Measurements from ENCODE around the gene PDE3B. TPM values are rescaled to one million over a fixed set of nuclear protein-coding genes. Genes with fewer than 3 reads are reported as not detected.
A peak's percentile ranks its signal among the peaks of the same experiment; 100 is the strongest.

The PDE3B gene
- total RNA-seq, 4 donors from 2014 or later: 13.3 to 23.3 (median 21.5) TPM

DNA sequence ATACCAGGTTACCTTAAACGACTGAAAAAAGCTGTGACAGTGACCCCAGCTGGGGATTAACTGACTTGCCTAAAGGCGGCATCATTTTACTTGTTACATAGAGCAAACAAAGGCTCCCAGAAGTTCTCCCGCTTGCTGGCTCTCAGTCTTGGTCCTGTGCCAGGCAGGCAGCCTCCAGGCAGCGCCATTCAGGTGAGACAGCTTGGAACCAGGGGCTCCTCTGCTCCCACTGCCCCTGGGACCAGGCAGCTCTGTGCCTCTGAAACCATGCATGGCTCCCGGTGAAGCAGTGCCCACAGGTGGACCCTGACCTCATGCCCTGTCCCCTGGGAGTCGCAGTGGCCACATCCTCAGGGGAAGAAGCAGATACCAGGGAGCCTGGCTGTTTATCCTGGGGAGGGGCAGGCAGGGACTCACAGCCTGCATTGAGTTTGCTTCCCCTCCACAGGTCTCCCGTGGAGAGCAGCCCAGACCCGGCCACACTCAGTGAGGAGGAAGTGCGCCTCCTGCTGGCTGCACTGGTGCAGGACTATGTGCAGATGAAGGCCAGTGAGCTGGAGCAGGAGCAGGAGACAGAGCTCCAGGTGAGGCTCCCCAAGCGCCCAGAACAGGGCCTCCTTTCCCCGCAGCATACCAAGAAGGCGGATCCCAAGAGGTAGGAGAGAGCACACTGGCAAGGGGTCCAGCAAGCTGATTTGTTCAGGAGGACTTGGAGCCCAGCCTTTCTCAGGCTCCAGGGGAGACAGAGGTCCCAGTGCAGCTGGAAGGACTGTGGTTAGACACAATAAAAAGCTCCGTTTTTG lies 264.0 kb downstream of the PDE3B start:
- 41% methylated on average over 11 of the region's 13 CpGs for WGBS
- Histone ChIP-seq H3K27ac (replicated peaks in 1 of 4) (no peak overlapping the region), H3K4me3 (no peak overlapping the region), H3K36me3 (no peaks in the 10 kb centered on the region), H3K27me3 (no peaks in the 10 kb centered on the region), H3K9me3 (no peaks in the 10 kb centered on the region), H3K4me1 (peaks cover 7 to 31% (median 22%) of the 10 kb centered on the region in 4 donors)
- TF ChIP-seq POLR2AphosphoS5 (IDR thresholded peaks at IDR 0.05): no peak
- TF ChIP-seq, protein P1, sequence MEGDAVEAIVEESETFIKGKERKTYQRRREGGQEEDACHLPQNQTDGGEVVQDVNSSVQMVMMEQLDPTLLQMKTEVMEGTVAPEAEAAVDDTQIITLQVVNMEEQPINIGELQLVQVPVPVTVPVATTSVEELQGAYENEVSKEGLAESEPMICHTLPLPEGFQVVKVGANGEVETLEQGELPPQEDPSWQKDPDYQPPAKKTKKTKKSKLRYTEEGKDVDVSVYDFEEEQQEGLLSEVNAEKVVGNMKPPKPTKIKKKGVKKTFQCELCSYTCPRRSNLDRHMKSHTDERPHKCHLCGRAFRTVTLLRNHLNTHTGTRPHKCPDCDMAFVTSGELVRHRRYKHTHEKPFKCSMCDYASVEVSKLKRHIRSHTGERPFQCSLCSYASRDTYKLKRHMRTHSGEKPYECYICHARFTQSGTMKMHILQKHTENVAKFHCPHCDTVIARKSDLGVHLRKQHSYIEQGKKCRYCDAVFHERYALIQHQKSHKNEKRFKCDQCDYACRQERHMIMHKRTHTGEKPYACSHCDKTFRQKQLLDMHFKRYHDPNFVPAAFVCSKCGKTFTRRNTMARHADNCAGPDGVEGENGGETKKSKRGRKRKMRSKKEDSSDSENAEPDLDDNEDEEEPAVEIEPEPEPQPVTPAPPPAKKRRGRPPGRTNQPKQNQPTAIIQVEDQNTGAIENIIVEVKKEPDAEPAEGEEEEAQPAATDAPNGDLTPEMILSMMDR (IDR thresholded peaks at IDR 0.05): peak; percentile 60 to 83 (median 63)
- intact Hi-C loops (cut with DNase I): loop anchor here (2.0 to 5.0 kb wide), 4 partner anchors 115 to 370 kb away; no protein-coding TSS in a partner anchor
- DNase-seq (ENCODE audit: extremely low spot score): peak; percentile 94

DNA sequence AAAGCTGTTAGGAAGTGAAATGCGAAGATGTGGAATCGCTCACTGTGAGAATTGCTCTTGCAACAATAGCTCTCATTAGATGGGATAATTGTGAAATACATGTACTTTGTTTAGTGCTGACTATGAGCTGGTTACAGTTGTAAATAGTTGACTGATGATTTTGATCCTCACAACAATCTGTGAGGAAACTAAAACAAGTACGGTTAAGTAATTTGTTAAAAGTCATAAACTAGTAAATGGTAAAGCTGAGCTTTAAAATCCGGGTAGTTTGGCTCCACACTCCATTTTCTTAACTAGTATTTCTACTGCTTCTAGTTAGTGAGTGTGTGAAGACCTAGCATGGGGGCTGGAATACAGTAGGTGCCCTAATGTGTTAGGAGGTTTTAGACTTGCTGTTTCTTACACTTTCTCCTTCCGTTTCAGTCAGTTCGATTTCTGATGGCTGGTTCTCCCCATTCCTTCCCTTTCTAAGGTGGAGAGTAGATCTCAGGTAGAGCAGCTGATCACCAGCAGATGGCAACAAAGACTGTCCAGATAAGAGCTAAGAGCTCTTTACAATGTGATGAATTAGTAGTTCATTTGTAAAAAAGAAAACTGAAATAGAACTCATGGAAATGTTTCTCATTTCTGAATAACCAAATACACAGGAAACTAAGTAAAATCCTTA lies 264.7 kb downstream of the PDE3B start:
- no peaks in the 10 kb centered on the region for H3K36me3 ChIP-seq
- H3K4me1 ChIP-seq: peaks cover 7 to 31% (median 22%) of the 10 kb centered on the region in 4 donors
- DNase-seq (ENCODE audit: extremely low spot score): no peak
- no peak overlapping the region for H3K27ac ChIP-seq (replicated peaks in 1 of 4)
- no peaks in the 10 kb centered on the region for H3K9me3 ChIP-seq
- no peaks in the 10 kb centered on the region for H3K27me3 ChIP-seq
- no peak for TF ChIP-seq POLR2AphosphoS5 (IDR thresholded peaks at IDR 0.05)
- TF ChIP-seq, protein P1 (IDR thresholded peaks at IDR 0.05): peak; percentile 43 to 48 (median 45)
- intact Hi-C loops (cut with DNase I): loop anchor here (5.0 kb wide), 3 partner anchors 116 to 371 kb away; no protein-coding TSS in a partner anchor
- 42% methylated on average over 6 of the region's 6 CpGs for WGBS
- H3K4me3 ChIP-seq: no peak overlapping the region

DNA sequence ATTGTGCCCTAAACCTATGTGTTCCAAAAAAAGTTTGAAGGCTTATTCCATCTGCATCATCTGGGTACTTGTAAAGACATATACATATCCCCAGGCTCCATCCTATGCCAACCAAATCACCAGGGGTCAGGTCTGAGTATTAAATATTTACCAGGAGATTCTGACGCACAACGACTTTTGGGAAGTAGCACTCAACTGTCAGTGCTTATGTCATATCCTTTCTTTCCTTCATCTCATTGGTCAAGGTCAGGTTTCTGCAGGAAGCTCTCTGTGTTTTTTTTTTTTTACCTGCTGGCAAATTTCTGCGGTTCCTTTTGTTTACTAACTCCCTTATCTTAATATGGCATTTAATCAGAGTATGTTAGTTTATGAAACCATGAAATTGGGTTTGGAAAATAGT lies 270.9 kb downstream of the PDE3B start:
- H3K4me1 ChIP-seq: no peaks in the 10 kb centered on the region
- H3K27me3 ChIP-seq: no peaks in the 10 kb centered on the region
- no peak for TF ChIP-seq POLR2A (IDR thresholded peaks at IDR 0.05; ENCODE audit: low read depth)
- no peak for TF ChIP-seq EP300 (IDR thresholded peaks at IDR 0.05)
- no peak overlapping the region for H3K27ac ChIP-seq (replicated peaks in 1 of 4)
- H3K4me3 ChIP-seq: no peak overlapping the region
- intact Hi-C loops (cut with DNase I): no loop called here
- DNase-seq (ENCODE audit: extremely low spot score): peak; percentile 45
- WGBS: 57% methylated on average over 3 of the region's 3 CpGs
- no peaks in the 10 kb centered on the region for H3K36me3 ChIP-seq
- H3K9me3 ChIP-seq: no peaks in the 10 kb centered on the region

DNA sequence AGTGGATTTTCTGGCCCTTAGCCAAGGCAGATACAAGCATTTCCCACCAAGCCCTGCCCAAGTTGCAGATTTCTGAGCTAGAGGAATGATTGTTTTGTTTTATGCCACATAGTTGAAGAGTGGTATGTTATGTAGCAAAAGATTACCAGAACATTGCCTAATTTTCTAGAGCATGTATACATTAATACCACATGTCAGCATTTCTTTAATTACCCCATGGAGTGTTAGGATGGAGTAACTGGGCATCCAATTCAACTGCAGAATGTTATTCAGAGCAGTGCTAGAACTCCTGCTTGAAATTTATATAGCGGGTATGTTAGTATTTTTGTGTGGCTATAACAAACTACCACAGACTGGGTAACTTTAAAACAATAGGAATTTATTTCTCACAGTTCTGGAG lies 272.8 kb downstream of the PDE3B start:
- no peaks in the 10 kb centered on the region for H3K9me3 ChIP-seq
- no peak for TF ChIP-seq POLR2A (IDR thresholded peaks at IDR 0.05; ENCODE audit: low read depth)
- TF ChIP-seq EP300 (IDR thresholded peaks at IDR 0.05): no peak
- TF ChIP-seq, protein P1 (IDR thresholded peaks at IDR 0.05): no peak
- TF ChIP-seq POLR2AphosphoS5 (IDR thresholded peaks at IDR 0.05): no peak
- H3K27ac ChIP-seq (replicated peaks in 1 of 4): no peak overlapping the region
- H3K36me3 ChIP-seq: no peaks in the 10 kb centered on the region
- intact Hi-C loops (cut with DNase I): no loop called here
- WGBS: 94% methylated on average over 1 of the region's 1 CpG
- no peaks in the 10 kb centered on the region for H3K27me3 ChIP-seq
- no peaks in the 10 kb centered on the region for H3K4me1 ChIP-seq
- peak; percentile 37 for DNase-seq (ENCODE audit: extremely low spot score)
- H3K4me3 ChIP-seq: no peak overlapping the region

Small RNA genes lying within 50 kb of the gene (small RNA-seq; reads per million reads assigned to genes)
- gene CALCP: 0 reads per million in 3 donors

Other genes starting within 250 kb of the PDE3B start
- gene COPB1, start 144.0 kb upstream of the PDE3B start, total RNA-seq: 10 to 100 TPM; 64.1 to 85.2 (median 80.5) TPM
- gene PSMA1, start 123.4 kb upstream of the PDE3B start, total RNA-seq: 100 to 1,000 TPM in 3 of 4 donors, 10 to 100 TPM in 1; 96.0 to 118 (median 110) TPM
- gene CYP2R1, start 248.4 kb downstream of the PDE3B start, total RNA-seq: 10 to 100 TPM in 3 of 4 donors, 1 to 10 TPM in 1; 7.5 to 19.1 (median 12.8) TPM